ENCODE results near the gene LAMA2. TPM values are rescaled to one million over a fixed set of nuclear protein-coding genes. Genes with fewer than 3 reads are reported as not detected.

Gene LAMA2
- total RNA-seq, 1 experiment from 2014 or later, result 0.02 TPM

DNA sequence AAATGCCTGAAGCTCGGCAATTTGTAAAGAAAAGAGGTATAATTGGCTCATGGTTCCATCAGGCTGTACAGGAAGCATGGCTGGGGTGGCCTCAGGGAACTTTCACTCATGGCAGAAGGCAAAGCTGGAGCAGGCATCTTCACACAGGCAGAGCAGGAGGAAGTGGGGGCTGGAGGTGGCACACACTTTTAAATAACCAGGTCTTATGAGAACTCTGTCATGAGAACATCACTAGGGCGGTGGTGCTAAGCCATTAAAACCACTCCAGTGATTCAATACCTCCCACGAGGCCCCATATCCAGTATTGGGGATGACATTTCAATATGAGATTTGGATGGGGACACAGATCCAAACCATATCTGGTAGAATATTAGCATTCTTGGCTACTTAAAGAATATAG is 481.8 kb downstream of the LAMA2 start:
- Histone ChIP-seq H3K4me1 (no peaks in the 10 kb centered on the region), H3K36me3 (ENCODE audit: control insufficient read depth, insufficient read depth, low read length) (no peaks in the 10 kb centered on the region), H3K9me3 (no peaks in the 10 kb centered on the region), H3K27me3 (replicated peaks; ENCODE audit: control insufficient read depth, insufficient read depth, low read length) (no peaks in the 10 kb centered on the region), H3K4me3 (ENCODE audit: low read depth, low read length) (no peak overlapping the region)
- ChIA-PET CTCF (no interaction called here), POLR2A (no interaction called here)
- no peaks in the 10 kb centered on the region for H3K9me3 Mint-ChIP-seq (ENCODE audit: unreplicated experiment)
- no peak overlapping the region for H3K4me3 Mint-ChIP-seq (ENCODE audit: unreplicated experiment)
- intact Hi-C loops (cut with micrococcal nuclease; ENCODE audit: unreplicated experiment), result no loop called here
- DNase-seq, result no peak
- no peaks in the 10 kb centered on the region for H3K4me1 Mint-ChIP-seq (ENCODE audit: low read depth, unreplicated experiment)
- H3K27ac Mint-ChIP-seq (ENCODE audit: unreplicated experiment), result no peak overlapping the region
- no TSS peak for BruUV-seq (replicated peaks)
- no peaks in the 10 kb centered on the region for H3K36me3 Mint-ChIP-seq (ENCODE audit: insufficient read depth, unreplicated experiment)
- TF ChIP-seq, protein P1, sequence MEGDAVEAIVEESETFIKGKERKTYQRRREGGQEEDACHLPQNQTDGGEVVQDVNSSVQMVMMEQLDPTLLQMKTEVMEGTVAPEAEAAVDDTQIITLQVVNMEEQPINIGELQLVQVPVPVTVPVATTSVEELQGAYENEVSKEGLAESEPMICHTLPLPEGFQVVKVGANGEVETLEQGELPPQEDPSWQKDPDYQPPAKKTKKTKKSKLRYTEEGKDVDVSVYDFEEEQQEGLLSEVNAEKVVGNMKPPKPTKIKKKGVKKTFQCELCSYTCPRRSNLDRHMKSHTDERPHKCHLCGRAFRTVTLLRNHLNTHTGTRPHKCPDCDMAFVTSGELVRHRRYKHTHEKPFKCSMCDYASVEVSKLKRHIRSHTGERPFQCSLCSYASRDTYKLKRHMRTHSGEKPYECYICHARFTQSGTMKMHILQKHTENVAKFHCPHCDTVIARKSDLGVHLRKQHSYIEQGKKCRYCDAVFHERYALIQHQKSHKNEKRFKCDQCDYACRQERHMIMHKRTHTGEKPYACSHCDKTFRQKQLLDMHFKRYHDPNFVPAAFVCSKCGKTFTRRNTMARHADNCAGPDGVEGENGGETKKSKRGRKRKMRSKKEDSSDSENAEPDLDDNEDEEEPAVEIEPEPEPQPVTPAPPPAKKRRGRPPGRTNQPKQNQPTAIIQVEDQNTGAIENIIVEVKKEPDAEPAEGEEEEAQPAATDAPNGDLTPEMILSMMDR (IDR thresholded peaks at IDR 0.05; ENCODE audit: insufficient read depth in 1 of 2, low read depth in 1 of 2, low read length in 1 of 2, severe bottlenecking in 1 of 2, unreplicated experiment in 1 of 2), result no peak
- peaks cover 4% of the 10 kb centered on the region for H3K27me3 Mint-ChIP-seq (ENCODE audit: insufficient read depth, unreplicated experiment)

DNA sequence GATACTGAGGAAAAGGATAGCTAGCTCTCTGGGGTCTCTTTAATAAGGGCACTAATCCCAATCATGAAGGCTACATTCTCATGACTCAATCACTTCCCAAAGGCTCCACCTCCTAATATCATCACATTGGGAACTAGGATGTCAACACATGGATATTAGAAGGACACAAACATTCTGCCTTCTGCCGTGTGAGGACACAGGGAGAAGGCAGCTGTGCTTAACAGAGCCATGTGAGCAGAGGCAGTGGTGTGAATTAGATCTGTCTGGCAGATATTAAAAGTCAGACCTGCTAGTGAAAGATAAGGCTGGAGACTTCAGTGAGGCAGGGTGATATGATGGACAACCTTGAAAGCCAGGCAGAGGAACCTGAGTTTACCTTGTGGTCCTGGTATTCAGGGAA is 485.1 kb downstream of the LAMA2 start:
- intact Hi-C loops (cut with micrococcal nuclease; ENCODE audit: unreplicated experiment), result no loop called here
- no peak overlapping the region for H3K4me3 Mint-ChIP-seq (ENCODE audit: unreplicated experiment)
- BruUV-seq (replicated peaks), result no TSS peak
- Histone ChIP-seq H3K27me3 (replicated peaks; ENCODE audit: control insufficient read depth, insufficient read depth, low read length) (no peaks in the 10 kb centered on the region), H3K36me3 (ENCODE audit: control insufficient read depth, insufficient read depth, low read length) (no peaks in the 10 kb centered on the region), H3K9me3 (no peaks in the 10 kb centered on the region), H3K4me3 (ENCODE audit: low read depth, low read length) (no peak overlapping the region), H3K4me1 (peaks cover 5% of the 10 kb centered on the region; the same call in 1 of the 2 replicates)
- H3K4me1 Mint-ChIP-seq (ENCODE audit: low read depth, unreplicated experiment), result no peaks in the 10 kb centered on the region
- H3K27ac Mint-ChIP-seq (ENCODE audit: unreplicated experiment), result no peak overlapping the region
- H3K9me3 Mint-ChIP-seq (ENCODE audit: unreplicated experiment), result no peaks in the 10 kb centered on the region
- peaks cover 4% of the 10 kb centered on the region for H3K27me3 Mint-ChIP-seq (ENCODE audit: insufficient read depth, unreplicated experiment)
- POLR2A ChIA-PET, result no interaction called here
- DNase-seq, result no peak
- CTCF ChIA-PET, result interaction anchor here (0.6 kb wide), 1 partner anchor 240 kb away, joined by 3 read pairs; no protein-coding TSS in a partner anchor
- H3K36me3 Mint-ChIP-seq (ENCODE audit: insufficient read depth, unreplicated experiment), result no peaks in the 10 kb centered on the region
- TF ChIP-seq, protein P1 (IDR thresholded peaks at IDR 0.05; ENCODE audit: insufficient read depth in 1 of 2, low read depth in 1 of 2, low read length in 1 of 2, severe bottlenecking in 1 of 2, unreplicated experiment in 1 of 2), result no peak

DNA sequence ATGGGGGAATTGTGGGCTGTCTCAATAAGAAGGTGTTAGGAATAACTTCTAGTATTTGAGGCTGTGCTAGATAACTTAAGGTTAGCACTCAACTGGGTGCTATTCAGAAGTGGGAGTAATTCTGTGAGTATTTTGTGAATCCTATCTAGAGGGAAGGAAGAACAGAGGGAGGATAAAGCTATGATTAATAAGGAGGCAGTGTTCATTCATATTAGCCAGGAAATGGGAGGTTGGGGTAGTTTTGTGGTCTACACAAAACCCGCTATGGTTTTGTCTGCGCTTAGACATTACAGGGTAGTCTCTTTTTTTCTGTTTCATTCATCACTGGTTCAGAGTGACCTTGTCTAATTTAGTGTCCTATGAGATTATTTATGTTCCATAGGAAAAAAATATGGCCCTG is 486.0 kb downstream of the LAMA2 start:
- H3K27me3 ChIP-seq (replicated peaks; ENCODE audit: control insufficient read depth, insufficient read depth, low read length), result no peaks in the 10 kb centered on the region
- H3K4me3 ChIP-seq (ENCODE audit: low read depth, low read length), result no peak overlapping the region
- no peak overlapping the region for H3K27ac Mint-ChIP-seq (ENCODE audit: unreplicated experiment)
- ChIA-PET POLR2A (no interaction called here), CTCF (no interaction called here)
- peaks cover 4% of the 10 kb centered on the region for H3K27me3 Mint-ChIP-seq (ENCODE audit: insufficient read depth, unreplicated experiment)
- no peak for DNase-seq
- no peaks in the 10 kb centered on the region for H3K4me1 Mint-ChIP-seq (ENCODE audit: low read depth, unreplicated experiment)
- H3K36me3 ChIP-seq (ENCODE audit: control insufficient read depth, insufficient read depth, low read length), result no peaks in the 10 kb centered on the region
- TF ChIP-seq, protein P1 (IDR thresholded peaks at IDR 0.05; ENCODE audit: insufficient read depth in 1 of 2, low read depth in 1 of 2, low read length in 1 of 2, severe bottlenecking in 1 of 2, unreplicated experiment in 1 of 2), result no peak
- H3K36me3 Mint-ChIP-seq (ENCODE audit: insufficient read depth, unreplicated experiment), result no peaks in the 10 kb centered on the region
- BruUV-seq (replicated peaks), result no TSS peak
- intact Hi-C loops (cut with micrococcal nuclease; ENCODE audit: unreplicated experiment), result no loop called here
- no peak overlapping the region for H3K4me3 Mint-ChIP-seq (ENCODE audit: unreplicated experiment)
- peaks cover 5% of the 10 kb centered on the region; the same call in 1 of the 2 replicates for H3K4me1 ChIP-seq
- no peaks in the 10 kb centered on the region for H3K9me3 Mint-ChIP-seq (ENCODE audit: unreplicated experiment)
- no peaks in the 10 kb centered on the region for H3K9me3 ChIP-seq
